WTC11 (cell line): ENCODE results near the gene CPSF3. TPM values are rescaled to one million over a fixed set of nuclear protein-coding genes. Genes with fewer than 3 reads are reported as not detected.

Experiments
- ATAC-seq: fragments of 200-7000 bp; cut with Tn5 transposase; 2 replicates; pipeline ENCODE4 v1.10.0; 2021; ENCODE audit warnings: mild to moderate bottlenecking, moderate library complexity
- CTCF ChIA-PET: fragments of 300-600 bp; sonication (Branson Sonifier 250); formaldehyde crosslinking; loops from one replicate; lab custom pipeline; 2021; ENCODE audit warnings: antibody characterized with exemption; lab: Charles Lee
- POLR2A ChIA-PET: fragments of 350-600 bp; sonication (Branson Sonifier 250); formaldehyde crosslinking; loops from one replicate; lab custom pipeline; 2021; ENCODE audit warnings: antibody characterized with exemption; lab: Charles Lee
- DNase-seq: peaks from one replicate; pipeline ENCODE4 v3.0.0; 2021; ENCODE audit warnings: low spot score
- H3K27ac Mint-ChIP-seq: 2 replicates; pipeline ENCODE4 v1.8.0; 2021; ENCODE audit warnings: mixed read lengths
- H3K27me3 Mint-ChIP-seq: 2 replicates; pipeline ENCODE4 v1.8.0; 2021; ENCODE audit warnings: low read depth, mild to moderate bottlenecking, moderate library complexity, mixed read lengths
- H3K36me3 Mint-ChIP-seq: 2 replicates; pipeline ENCODE4 v1.8.0; 2021; ENCODE audit warnings: mixed read lengths
- H3K4me1 Mint-ChIP-seq: 2 replicates; pipeline ENCODE4 v1.8.0; 2022; ENCODE audit warnings: mixed read lengths
- H3K4me3 Mint-ChIP-seq: 2 replicates; pipeline ENCODE4 v1.8.0; 2021; ENCODE audit warnings: mild to moderate bottlenecking, moderate library complexity, mixed read lengths
- H3K9me3 Mint-ChIP-seq: 2 replicates; pipeline ENCODE4 v1.8.0; 2021; ENCODE audit warnings: mixed read lengths
- ARID4B ChIP-seq: sonication (generic); formaldehyde crosslinking; IDR thresholded peaks from 2 replicates; pipeline ENCODE4 v1.8.0; 2023; ENCODE audit warnings: missing genetic modification reagents, mild to moderate bottlenecking, borderline replicate concordance
- CTCF ChIP-seq: fragments of 200-600 bp; IDR thresholded peaks from 2 replicates; pipeline ENCODE4 v1.8.0; 2022; ENCODE audit warnings: antibody characterized with exemption
- ELF4 ChIP-seq: sonication (generic); formaldehyde crosslinking; IDR thresholded peaks from 2 replicates; pipeline ENCODE4 v1.8.1; 2022; ENCODE audit warnings: low read depth, mild to moderate bottlenecking, moderate library complexity, missing genetic modification reagents
- EMX1 ChIP-seq: fragments of 250-450 bp; sonication (Bioruptor Pico); IDR thresholded peaks from 2 replicates; pipeline ENCODE4 v1.8.0; 2021; ENCODE audit warnings: mild to moderate bottlenecking
- FOXJ3 ChIP-seq: sonication (generic); formaldehyde crosslinking; IDR thresholded peaks from 2 replicates; pipeline ENCODE4 v1.9.0; 2021; ENCODE audit warnings: missing genetic modification reagents, mild to moderate bottlenecking, borderline replicate concordance
- FOXP4 ChIP-seq: sonication (generic); formaldehyde crosslinking; IDR thresholded peaks from 2 replicates; pipeline ENCODE4 v1.8.0; 2022; ENCODE audit warnings: mild to moderate bottlenecking, missing genetic modification reagents
- GABPB1 ChIP-seq: sonication (generic); formaldehyde crosslinking; IDR thresholded peaks from 2 replicates; pipeline ENCODE4 v1.8.1; 2023; ENCODE audit warnings: mild to moderate bottlenecking, missing genetic modification reagents
- KAT7 ChIP-seq: sonication (generic); formaldehyde crosslinking; IDR thresholded peaks from 2 replicates; pipeline ENCODE4 v1.8.1; 2023; ENCODE audit warnings: missing genetic modification reagents, mild to moderate bottlenecking, borderline replicate concordance
- MXD4 ChIP-seq: fragments of 250-450 bp; sonication (Bioruptor Pico); IDR thresholded peaks from 2 replicates; pipeline ENCODE4 v1.8.0; 2021; ENCODE audit warnings: mild to moderate bottlenecking, moderate library complexity, borderline replicate concordance
- MYBL2 ChIP-seq: sonication (generic); formaldehyde crosslinking; IDR thresholded peaks from 2 replicates; pipeline ENCODE4 v1.8.1; 2023; ENCODE audit warnings: mild to moderate bottlenecking, moderate library complexity, missing genetic modification reagents
- NR2C2 ChIP-seq: sonication (generic); formaldehyde crosslinking; IDR thresholded peaks from 2 replicates; pipeline ENCODE4 v1.8.0; 2022; ENCODE audit warnings: mild to moderate bottlenecking, missing genetic modification reagents
- OVOL2 ChIP-seq: fragments of 250-450 bp; sonication (Bioruptor Pico); IDR thresholded peaks from 2 replicates; pipeline ENCODE4 v1.9.0; 2021; ENCODE audit warnings: mild to moderate bottlenecking, borderline replicate concordance
- PREB ChIP-seq: sonication (generic); formaldehyde crosslinking; IDR thresholded peaks from 2 replicates; pipeline ENCODE4 v1.8.1; 2022; ENCODE audit warnings: mild to moderate bottlenecking, missing genetic modification reagents, moderate library complexity, borderline replicate concordance
- SMAD3 ChIP-seq: sonication (generic); formaldehyde crosslinking; IDR thresholded peaks from 2 replicates; pipeline ENCODE4 v1.8.0; 2022; ENCODE audit warnings: missing genetic modification reagents, mild to moderate bottlenecking, borderline replicate concordance
- SMAD4 ChIP-seq: sonication (generic); formaldehyde crosslinking; IDR thresholded peaks from 2 replicates; pipeline ENCODE4 v1.8.0; 2022; ENCODE audit warnings: mild to moderate bottlenecking, missing genetic modification reagents
- SP1 ChIP-seq: sonication (generic); formaldehyde crosslinking; conservative IDR thresholded peaks from 2 replicates; pipeline ENCODE4 v1.8.1; 2022; ENCODE audit warnings: missing genetic modification reagents
- ZNF138 ChIP-seq: sonication (generic); formaldehyde crosslinking; conservative IDR thresholded peaks from 2 replicates; pipeline ENCODE4 v1.8.1; 2022; ENCODE audit warnings: mild to moderate bottlenecking, moderate library complexity, missing genetic modification reagents
- ZNF263 ChIP-seq: sonication (generic); formaldehyde crosslinking; IDR thresholded peaks from 2 replicates; pipeline ENCODE4 v1.8.1; 2022; ENCODE audit warnings: low read depth, mild to moderate bottlenecking, moderate library complexity, missing genetic modification reagents
- ZNF425 ChIP-seq: fragments of 250-450 bp; sonication (Bioruptor Pico); conservative IDR thresholded peaks from 2 replicates; pipeline ENCODE4 v1.9.0; 2021; ENCODE audit warnings: mild to moderate bottlenecking
- ZNF671 ChIP-seq: fragments of 250-450 bp; sonication (Bioruptor Pico); IDR thresholded peaks from 2 replicates; pipeline ENCODE4 v1.8.0; 2021; ENCODE audit warnings: mild to moderate bottlenecking
- total RNA-seq: library from RNA; stranded (reverse); gene quantifications from 3 replicates; pipeline ENCODE4 v1.2.3, GENCODE V29; 2021

CPSF3 gene
- total RNA-seq, 1 experiment from 2014 or later = 88.4 TPM

- no peak overlapping the region for H3K4me3 Mint-ChIP-seq
- no peak for TF ChIP-seq ZNF671
- no peak for TF ChIP-seq PREB (CRISPR knock-in tag)
- TF ChIP-seq KAT7 (CRISPR knock-in tag) = no peak
- TF ChIP-seq ZNF138 (CRISPR knock-in tag) = no peak
- no peak for TF ChIP-seq EMX1 (CRISPR knock-in tag)
- TF ChIP-seq MYBL2 (CRISPR knock-in tag) = no peak
- TF ChIP-seq ELF4 (CRISPR knock-in tag) = no peak
- TF ChIP-seq ZNF263 = no peak
- TF ChIP-seq FOXJ3 = no peak
- no peak for TF ChIP-seq MXD4 (CRISPR knock-in tag)
- POLR2A ChIA-PET = no interaction called here
- CTCF ChIA-PET = interaction anchor here (1.3 to 1.6 kb wide), 2 partner anchors 45 to 239 kb away, joined by 3 to 4 read pairs; no protein-coding TSS in a partner anchor
- H3K27me3 Mint-ChIP-seq = no peaks in the 10 kb centered on the region
- peak; percentile 72 for ATAC-seq
- H3K27ac Mint-ChIP-seq = peak overlapping the region; percentile 63
- DNase-seq = no peak
- H3K4me1 Mint-ChIP-seq = peaks cover 26% of the 10 kb centered on the region
- no peaks in the 10 kb centered on the region for H3K9me3 Mint-ChIP-seq
- H3K36me3 Mint-ChIP-seq = peaks cover 22% of the 10 kb centered on the region
Measured at GRCh38 chr2:9378433-9379390, 44.7 kb upstream of the CPSF3 start.

- ATAC-seq = no peak
- Mint-ChIP-seq H3K27ac (no peak overlapping the region), H3K36me3 (peaks cover 20% of the 10 kb centered on the region), H3K27me3 (no peaks in the 10 kb centered on the region), H3K9me3 (no peaks in the 10 kb centered on the region), H3K4me1 (peaks cover 23% of the 10 kb centered on the region), H3K4me3 (no peak overlapping the region)
- ChIA-PET CTCF (no interaction called here), POLR2A (no interaction called here)
- DNase-seq = no peak
- no peak for TF ChIP-seq MXD4 (CRISPR knock-in tag)
- no peak for TF ChIP-seq GABPB1 (CRISPR knock-in tag)
- no peak for TF ChIP-seq CTCF
- TF ChIP-seq SMAD3 (CRISPR knock-in tag) = no peak
- no peak for TF ChIP-seq SP1 (CRISPR knock-in tag)
- no peak for TF ChIP-seq OVOL2 (CRISPR knock-in tag)
- TF ChIP-seq ZNF425 (CRISPR knock-in tag) = no peak
- no peak for TF ChIP-seq SMAD4 (CRISPR knock-in tag)
- TF ChIP-seq ARID4B (CRISPR knock-in tag) = no peak
- no peak for TF ChIP-seq NR2C2
- no peak for TF ChIP-seq FOXP4 (CRISPR knock-in tag)
- TF ChIP-seq KAT7 (CRISPR knock-in tag) = no peak
- TF ChIP-seq MYBL2 (CRISPR knock-in tag) = no peak
Measured at GRCh38 chr2:9379391-9379755, 44.1 kb upstream of the CPSF3 start.
